GM06990 (cell line): ENCODE results near the gene PPP1R13B.
"Not testable (repeated sequence)": the region's sequence is repeated elsewhere in the genome, so short reads cannot be mapped to it uniquely, and the experiment has no call there.

Source experiments
- DNase-seq: peaks from one replicate; pipeline ENCODE4 v3.0.0-alpha.2; 2011; ENCODE audit not compliant: insufficient read length; ENCODE audit errors: extremely low read depth
- H3K27me3 ChIP-seq: replicated peaks from 2 replicates; pipeline ENCODE4 v1.6.0; 2011; ENCODE audit warnings: low read length; ENCODE audit not compliant: control insufficient read depth, insufficient read depth
- H3K36me3 ChIP-seq: 2 replicates; pipeline ENCODE4 v1.5.1; 2011; ENCODE audit warnings: low read length; ENCODE audit not compliant: control insufficient read depth, insufficient read depth
- H3K4me3 ChIP-seq: replicated peaks from 2 replicates; pipeline ENCODE4 v1.5.1; 2011; ENCODE audit warnings: low read depth, mild to moderate bottlenecking, control low read depth, low read length
- TF ChIP-seq, protein P1 (sequence below): IDR thresholded peaks from 2 replicates; pipeline ENCODE4 v1.5.1; 2011; ENCODE audit warnings: low read length, control low read depth, mild to moderate bottlenecking, inconsistent platforms; ENCODE audit not compliant: insufficient read depth, poor library complexity, severe bottlenecking

Gene PPP1R13B

DNA sequence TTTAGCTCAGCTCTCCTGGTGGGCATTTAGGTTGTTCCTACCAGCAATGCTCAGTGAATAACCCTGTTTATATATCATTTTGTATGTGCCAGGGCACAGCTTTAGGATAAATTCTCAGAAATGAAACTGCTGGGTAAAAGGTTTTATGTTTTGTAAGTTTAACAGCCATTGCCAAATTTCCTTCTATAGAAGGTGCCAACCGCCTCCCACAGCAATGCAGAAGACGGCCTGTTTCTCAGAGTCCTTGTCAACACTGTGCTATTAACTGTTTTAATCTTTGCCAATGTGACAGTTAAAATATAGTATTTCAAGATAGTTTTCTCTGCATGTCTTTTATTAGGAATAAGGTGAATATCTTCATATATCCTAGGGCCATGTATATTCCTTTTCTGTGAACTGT, 65.0 kb downstream of the PPP1R13B start:
- TF ChIP-seq, protein P1, sequence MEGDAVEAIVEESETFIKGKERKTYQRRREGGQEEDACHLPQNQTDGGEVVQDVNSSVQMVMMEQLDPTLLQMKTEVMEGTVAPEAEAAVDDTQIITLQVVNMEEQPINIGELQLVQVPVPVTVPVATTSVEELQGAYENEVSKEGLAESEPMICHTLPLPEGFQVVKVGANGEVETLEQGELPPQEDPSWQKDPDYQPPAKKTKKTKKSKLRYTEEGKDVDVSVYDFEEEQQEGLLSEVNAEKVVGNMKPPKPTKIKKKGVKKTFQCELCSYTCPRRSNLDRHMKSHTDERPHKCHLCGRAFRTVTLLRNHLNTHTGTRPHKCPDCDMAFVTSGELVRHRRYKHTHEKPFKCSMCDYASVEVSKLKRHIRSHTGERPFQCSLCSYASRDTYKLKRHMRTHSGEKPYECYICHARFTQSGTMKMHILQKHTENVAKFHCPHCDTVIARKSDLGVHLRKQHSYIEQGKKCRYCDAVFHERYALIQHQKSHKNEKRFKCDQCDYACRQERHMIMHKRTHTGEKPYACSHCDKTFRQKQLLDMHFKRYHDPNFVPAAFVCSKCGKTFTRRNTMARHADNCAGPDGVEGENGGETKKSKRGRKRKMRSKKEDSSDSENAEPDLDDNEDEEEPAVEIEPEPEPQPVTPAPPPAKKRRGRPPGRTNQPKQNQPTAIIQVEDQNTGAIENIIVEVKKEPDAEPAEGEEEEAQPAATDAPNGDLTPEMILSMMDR: no peak
- no peak overlapping the region for H3K4me3 ChIP-seq
- no peaks in the 10 kb centered on the region for H3K36me3 ChIP-seq
- no peak for DNase-seq
- no peaks in the 10 kb centered on the region for H3K27me3 ChIP-seq

- not testable (repeated sequence) for H3K36me3 ChIP-seq, H3K4me3 ChIP-seq, H3K27me3 ChIP-seq, DNase-seq
Measured at GRCh38 chr14:103776319-103776718, 71.1 kb downstream of the PPP1R13B start.

- no peaks in the 10 kb centered on the region for H3K36me3 ChIP-seq
- DNase-seq: no peak
- TF ChIP-seq, protein P1: no peak
- H3K27me3 ChIP-seq: no peaks in the 10 kb centered on the region
- no peak overlapping the region for H3K4me3 ChIP-seq
Measured at GRCh38 chr14:103775506-103775905, 71.9 kb downstream of the PPP1R13B start.

GRCh38 chr14:103773521-103773920, 73.9 kb downstream of the PPP1R13B start:
- no peak overlapping the region for H3K4me3 ChIP-seq
- TF ChIP-seq, protein P1: no peak
- DNase-seq: no peak
- H3K27me3 ChIP-seq: no peaks in the 10 kb centered on the region
- no peaks in the 10 kb centered on the region for H3K36me3 ChIP-seq

DNA sequence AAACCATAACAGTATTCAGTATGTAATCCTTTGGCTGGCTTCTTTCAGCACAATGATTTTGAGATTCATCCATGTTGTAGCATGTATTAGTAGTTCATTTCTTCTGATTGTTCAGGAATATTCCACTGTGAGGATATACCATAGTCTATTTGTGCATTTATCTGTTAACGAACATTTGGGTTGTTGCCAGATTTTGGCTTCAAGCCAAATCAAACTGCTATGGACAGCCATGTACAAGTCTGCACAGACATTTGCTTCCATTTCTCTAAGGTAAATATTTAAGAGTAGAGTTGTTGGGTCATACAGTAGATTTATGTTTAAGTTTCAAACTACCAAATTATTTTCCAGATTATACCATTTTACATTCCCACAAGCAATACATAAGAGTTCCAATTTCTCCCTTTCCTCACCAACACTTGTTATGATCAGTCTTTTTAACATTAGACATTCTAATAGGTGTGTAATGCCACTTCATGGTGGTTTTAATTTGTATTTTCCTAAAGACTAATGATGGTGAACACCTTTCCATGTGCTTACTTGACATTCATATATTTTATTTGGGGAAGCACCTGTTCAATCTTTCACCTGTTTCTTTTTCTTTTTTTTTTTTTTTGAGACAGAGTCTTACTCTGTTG, 75.2 kb downstream of the PPP1R13B start:
- DNase-seq: no peak
- Histone ChIP-seq H3K27me3 (no peaks in the 10 kb centered on the region), H3K36me3 (no peaks in the 10 kb centered on the region), H3K4me3 (no peak overlapping the region)
- TF ChIP-seq, protein P1: no peak

DNA sequence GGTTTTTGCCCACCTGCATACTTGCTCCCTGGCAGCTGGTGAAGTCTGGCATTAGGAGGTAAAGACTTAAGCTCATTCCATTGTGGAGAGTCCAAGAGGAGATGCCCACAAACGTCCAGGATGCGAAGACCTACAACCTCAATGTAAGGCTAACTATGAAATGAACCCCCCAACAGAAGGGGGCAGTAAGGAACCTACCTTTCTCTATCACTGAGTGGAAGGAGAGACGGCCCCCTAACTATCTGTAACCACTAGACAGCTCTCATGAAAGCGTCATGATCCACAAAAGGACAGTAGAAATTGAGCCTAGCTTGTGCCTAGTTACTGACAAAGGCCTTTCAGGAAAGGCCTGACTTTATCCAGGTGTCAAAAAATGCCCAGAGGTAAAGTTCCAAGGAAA, 76.5 kb downstream of the PPP1R13B start:
- no peaks in the 10 kb centered on the region for H3K36me3 ChIP-seq
- H3K4me3 ChIP-seq: no peak overlapping the region
- DNase-seq: no peak
- no peaks in the 10 kb centered on the region for H3K27me3 ChIP-seq
- TF ChIP-seq, protein P1: no peak
